PC-9 (cell line): ENCODE data around the gene ARL13B. TPM values are rescaled to one million over a fixed set of nuclear protein-coding genes. Genes with fewer than 3 reads are reported as not detected.
"Not testable (repeated sequence)": the region's sequence is repeated elsewhere in the genome, so short reads cannot be mapped to it uniquely, and the experiment has no call there.

Experiments
- BruUV-seq: library from RNA; stranded (reverse); fragments of 400-500 nt; replicated peaks from 2 replicates; lab custom pipeline; 2021; lab: Mats Ljungman, UMichigan
- CTCF ChIA-PET: fragments of 300-600 bp; sonication (Branson Sonifier 250); formaldehyde crosslinking; loops from one replicate; lab custom pipeline; 2022; ENCODE audit warnings: antibody characterized with exemption; lab: Charles Lee
- POLR2A ChIA-PET: fragments of 300-600 bp; sonication (Branson Sonifier 250); formaldehyde crosslinking; loops from one replicate; lab custom pipeline; 2022; ENCODE audit warnings: antibody characterized with exemption; ENCODE audit not compliant: unreplicated experiment; lab: Charles Lee
- DNase-seq, 2 experiments: peaks; one replicate each; pipeline versions ENCODE4 v3.0.0 to v3.0.0-alpha.2; 2015 to 2022; ENCODE audit warnings: mixed read lengths in 1 of 2
- H2AFZ ChIP-seq: fragments of 200-600 bp; sonication (generic); 2 replicates; pipeline ENCODE4 v1.8.1; 2017; ENCODE audit warnings: antibody characterized with exemption
- H3F3A ChIP-seq: fragments of 200-600 bp; sonication (generic); 2 replicates; pipeline ENCODE4 v1.8.1; 2017; ENCODE audit warnings: antibody characterized with exemption, mild to moderate bottlenecking, low read depth; ENCODE audit not compliant: insufficient read depth
- H3K27ac ChIP-seq: fragments of 200-600 bp; sonication (generic); 2 replicates; pipeline ENCODE4 v1.6.1; 2016; ENCODE audit warnings: mixed run types
- H3K27me3 ChIP-seq: fragments of 200-600 bp; sonication (generic); 2 replicates; pipeline ENCODE4 v1.6.1; 2016; ENCODE audit warnings: low read depth, mixed run types; ENCODE audit not compliant: insufficient read depth
- H3K36me3 ChIP-seq: fragments of 200-600 bp; sonication (generic); 2 replicates; pipeline ENCODE4 v1.6.1; 2016; ENCODE audit warnings: low read depth, mixed run types
- H3K4me1 ChIP-seq: fragments of 200-600 bp; sonication (generic); replicated peaks from 2 replicates; pipeline ENCODE4 v1.6.1; 2016; ENCODE audit warnings: mixed run types; ENCODE audit not compliant: insufficient read depth
- H3K4me2 ChIP-seq: fragments of 200-600 bp; sonication (generic); 2 replicates; pipeline ENCODE4 v1.6.1; 2017; ENCODE audit warnings: mixed run types
- H3K4me3 ChIP-seq: fragments of 200-600 bp; sonication (generic); 2 replicates; pipeline ENCODE4 v1.6.1; 2016; ENCODE audit warnings: mixed run types
- H3K79me2 ChIP-seq: fragments of 200-600 bp; sonication (generic); 2 replicates; pipeline ENCODE4 v1.6.1; 2017; ENCODE audit warnings: low read depth, mixed run types
- H3K9me2 ChIP-seq: fragments of 200-600 bp; sonication (generic); 2 replicates; pipeline ENCODE4 v1.8.1; 2017; ENCODE audit warnings: mild to moderate bottlenecking; ENCODE audit not compliant: insufficient read depth
- H3K9me3 ChIP-seq: fragments of 200-600 bp; sonication (generic); 2 replicates; pipeline ENCODE4 v1.8.1; 2016; ENCODE audit warnings: low read depth; ENCODE audit not compliant: insufficient read depth
- H4K20me1 ChIP-seq: fragments of 200-600 bp; sonication (generic); 2 replicates; pipeline ENCODE4 v1.8.1; 2017; ENCODE audit not compliant: insufficient read depth
- CTCF ChIP-seq: fragments of 200-600 bp; sonication (generic); conservative IDR thresholded peaks from 2 replicates; pipeline ENCODE4 v1.6.1; 2017; ENCODE audit warnings: mixed run types, antibody characterized with exemption, mild to moderate bottlenecking, moderate library complexity
- EZH2 ChIP-seq: fragments of 200-600 bp; sonication (generic); IDR thresholded peaks from 2 replicates; pipeline ENCODE4 v1.8.0; 2017; ENCODE audit warnings: antibody characterized with exemption, low read depth
- intact Hi-C: fragments of 100-400 bp; cut with micrococcal nuclease; formaldehyde crosslinking; loops from one replicate; pipeline ENCODE4 v1.10.0; 2022; ENCODE audit not compliant: unreplicated experiment
- total RNA-seq: library from RNA; stranded (reverse); gene quantifications from 2 replicates; pipeline ENCODE4 v1.2.3, GENCODE V29; 2021

Gene ARL13B
- total RNA-seq, 1 experiment from 2014 or later = 20.2 TPM

- BruUV-seq = no TSS peak
- Histone ChIP-seq H3K4me1 (no peaks in the 10 kb centered on the region), H3K27ac (no peak overlapping the region), H3F3A (peaks cover 3% of the 10 kb centered on the region; the same call in 1 of the 2 replicates), H3K9me2 (no peaks in the 10 kb centered on the region), H3K4me2 (no peak overlapping the region), H3K9me3 (no peaks in the 10 kb centered on the region), H3K36me3 (no peaks in the 10 kb centered on the region), H3K27me3 (no peaks in the 10 kb centered on the region), H2AFZ (no peak overlapping the region), H3K79me2 (no peaks in the 10 kb centered on the region), H3K4me3 (no peak overlapping the region), H4K20me1 (no peaks in the 10 kb centered on the region)
- no peak for DNase-seq
- ChIA-PET POLR2A (no interaction called here), CTCF (no interaction called here)
- TF ChIP-seq EZH2 (no peak), CTCF (no peak)
- intact Hi-C loops = loop anchor here (10.0 kb wide), 1 partner anchor 62 kb away; no protein-coding TSS in a partner anchor
These were observed 63.3 kb downstream of the ARL13B start for GRCh38 chr3:94043285-94043684.

- H3K4me1 ChIP-seq, H3K36me3 ChIP-seq, H3K4me3 ChIP-seq, H3K79me2 ChIP-seq, H4K20me1 ChIP-seq, H3K9me3 ChIP-seq, POLR2A ChIA-PET, H3K9me2 ChIP-seq, H2AFZ ChIP-seq, H3K27me3 ChIP-seq, CTCF ChIA-PET, H3F3A ChIP-seq, DNase-seq, BruUV-seq, H3K4me2 ChIP-seq, H3K27ac ChIP-seq: not testable (repeated sequence)
- intact Hi-C loops = loop anchor here (10.0 kb wide), 1 partner anchor 60 kb away; no protein-coding TSS in a partner anchor
These were observed 64.4 kb downstream of the ARL13B start for GRCh38 chr3:94044100-94044936.

GRCh38 chr3:94046533-94046932 lies 66.6 kb downstream of the ARL13B start:
- no peak overlapping the region for H3K4me2 ChIP-seq
- H3K4me3 ChIP-seq = no peak overlapping the region
- no peaks in the 10 kb centered on the region for H3K9me3 ChIP-seq
- peaks cover 3% of the 10 kb centered on the region; the same call in 1 of the 2 replicates for H3F3A ChIP-seq
- intact Hi-C loops = loop anchor here (10.0 kb wide), 1 partner anchor 58 kb away; no protein-coding TSS in a partner anchor
- no peaks in the 10 kb centered on the region for H3K36me3 ChIP-seq
- H4K20me1 ChIP-seq = no peaks in the 10 kb centered on the region
- no peaks in the 10 kb centered on the region for H3K9me2 ChIP-seq
- H3K79me2 ChIP-seq = no peaks in the 10 kb centered on the region
- H3K4me1 ChIP-seq = no peaks in the 10 kb centered on the region
- H3K27ac ChIP-seq = no peak overlapping the region
- ChIA-PET CTCF (no interaction called here), POLR2A (no interaction called here)
- no peak overlapping the region for H2AFZ ChIP-seq
- no peak for TF ChIP-seq EZH2
- no peak for TF ChIP-seq CTCF
- no peak for DNase-seq
- no TSS peak for BruUV-seq
- H3K27me3 ChIP-seq = no peaks in the 10 kb centered on the region
